Measurements from ENCODE around the gene PEPD. TPM values are rescaled to one million over a fixed set of nuclear protein-coding genes. Genes with fewer than 3 reads are reported as not detected.

The PEPD gene
- total and polyA plus RNA-seq, 2 of the 4 experiments (the other 2 are of a cell fraction), result 36.7 to 88.4 TPM

GRCh38 chr19:33444562-33445441 lies 76.8 kb downstream of the PEPD start:
- POLR2A ChIA-PET (ENCODE audit: unreplicated experiment), result no interaction called here
- Histone ChIP-seq H3K4me1 (ENCODE audit: control insufficient read depth, insufficient read depth, low read length) (no peaks in the 10 kb centered on the region), H3K4me2 (ENCODE audit: low read depth, low read length) (no peak overlapping the region), H3K27me3 (ENCODE audit: control insufficient read depth, insufficient read depth, low read length) (no peaks in the 10 kb centered on the region), H2AK5ac (ENCODE audit: low read depth, low read length) (no peak overlapping the region; the same call in 1 of the 2 replicates), H4K5ac (ENCODE audit: low read depth, low read length) (no peak overlapping the region), H2AFZ (replicated peaks; ENCODE audit: low read length, poor library complexity) (peak overlapping the region; percentile 23), H4K20me1 (ENCODE audit: insufficient read depth, low read length) (no peaks in the 10 kb centered on the region), H4K91ac (ENCODE audit: insufficient read depth, low read depth, low read length) (no peak overlapping the region), H3K9me1 (ENCODE audit: insufficient read depth, low read length) (peaks cover 10% of the 10 kb centered on the region; the same call in 1 of the 2 replicates), H3K56ac (ENCODE audit: extremely low read depth, insufficient read depth, low read length) (no peak overlapping the region), H3K27ac (ENCODE audit: insufficient read depth, low read length) (no peak overlapping the region), H3K4ac (ENCODE audit: low read depth, low read length) (no peak overlapping the region), H2BK15ac (ENCODE audit: low read depth, low read length) (no peak overlapping the region), H3K14ac (replicated peaks; ENCODE audit: low read depth, low read length) (no peak overlapping the region), H3K4me3 (ENCODE audit: insufficient read depth, low read depth, low read length) (no peak overlapping the region), H3K23ac (ENCODE audit: low read depth, low read length) (no peak overlapping the region), H2BK120ac (ENCODE audit: low read depth, low read length) (no peak overlapping the region), H2AK9ac (replicated peaks; ENCODE audit: low read depth, low read length, poor library complexity) (no peak overlapping the region), H3K18ac (ENCODE audit: low read depth, low read length) (no peak overlapping the region), H3K79me1 (ENCODE audit: low read depth in 1 of 2, low read length in 2 of 2) (no peaks in the 10 kb centered on the region), H3K36me3 (ENCODE audit: control insufficient read depth, insufficient read depth, low read length) (no peaks in the 10 kb centered on the region), H3K9me3 (ENCODE audit: control insufficient read depth, insufficient read depth, low read length) (no peaks in the 10 kb centered on the region), H3K9ac (ENCODE audit: low read depth, low read length) (no peak overlapping the region), H4K8ac (ENCODE audit: low read depth in 2 of 2, low read length in 2 of 2) (no peak overlapping the region), H2BK20ac (ENCODE audit: low read depth, low read length) (no peak overlapping the region), H2BK5ac (ENCODE audit: low read depth, low read length, poor library complexity, severe bottlenecking) (no peak overlapping the region)
- dilution Hi-C loops (cut with HindIII; ENCODE audit: low sequenced_read_pairs, unreplicated experiment), result no loop called here
- ATAC-seq (ENCODE audit: low read depth) (peak; percentile 25), DNase-seq (peak; percentile 44)
- BruUV-seq (replicated peaks), result no TSS peak
- CTCF ChIA-PET, result no interaction called here
- in situ Hi-C loops (cut with MboI; ENCODE audit: low sequenced_read_pairs), result no loop called here
- WGBS, 2 experiments (ENCODE audit: extremely low coverage in 2 of 2, insufficient read length in 1 of 2), result 100% methylated on average over 2 of the region's 12 CpGs; no CpG with 5 or more reads in 1 of the 2 experiments
- TF ChIP-seq FOS (IDR thresholded peaks at IDR 0.05; ENCODE audit: low read depth, low read length) (no peak), MAFK (IDR thresholded peaks at IDR 0.05; ENCODE audit: low read depth, low read length) (peak; percentile 43; the same call in 1 of the 2 replicates), CHD1 (IDR thresholded peaks at IDR 0.05; ENCODE audit: low read depth, low read length) (no peak), BHLHE40 (IDR thresholded peaks at IDR 0.05; ENCODE audit: low read depth, low read length) (no peak), MAZ (IDR thresholded peaks at IDR 0.05; ENCODE audit: borderline replicate concordance, low read depth, low read length) (no peak), SMC3 (IDR thresholded peaks at IDR 0.05; ENCODE audit: low read depth, low read length) (no peak)
- intact Hi-C loops (cut with micrococcal nuclease), result no loop called here
